MM.1S (cell line): ENCODE results near the gene CCDC85B.

Experiments used
- DNase-seq: peaks from one replicate; pipeline ENCODE4 v3.0.0-alpha.2; 2015
- H2AFZ ChIP-seq: fragments of 300-600 bp; sonication (generic); 2 replicates; pipeline ENCODE4 v1.6.0; 2016; ENCODE audit warnings: antibody characterized with exemption, low read length
- H3F3A ChIP-seq: fragments of 300-600 bp; sonication (generic); 2 replicates; pipeline ENCODE4 v1.6.1; 2016; ENCODE audit warnings: mild to moderate bottlenecking, antibody characterized with exemption, low read length, moderate library complexity, mixed read lengths; ENCODE audit not compliant: insufficient read depth
- H3K27ac ChIP-seq: fragments of 300-600 bp; sonication (generic); 2 replicates; pipeline ENCODE4 v1.5.1; 2016; ENCODE audit warnings: mild to moderate bottlenecking, low read length
- H3K27me3 ChIP-seq: fragments of 300-600 bp; sonication (generic); replicated peaks from 2 replicates; pipeline ENCODE4 v1.6.0; 2016; ENCODE audit warnings: low read length; ENCODE audit not compliant: insufficient read depth
- H3K36me3 ChIP-seq: fragments of 300-600 bp; sonication (generic); replicated peaks from 2 replicates; pipeline ENCODE4 v1.6.1; 2016; ENCODE audit warnings: mild to moderate bottlenecking, low read length, mixed read lengths; ENCODE audit not compliant: insufficient read depth
- H3K4me1 ChIP-seq: fragments of 300-600 bp; sonication (generic); 2 replicates; pipeline ENCODE4 v1.6.1; 2016; ENCODE audit warnings: low read length, mixed read lengths
- H3K4me2 ChIP-seq: fragments of 300-600 bp; sonication (generic); 2 replicates; pipeline ENCODE4 v1.6.0; 2016; ENCODE audit warnings: low read depth, low read length
- H3K4me3 ChIP-seq: fragments of 300-600 bp; sonication (generic); 2 replicates; pipeline ENCODE4 v1.5.1; 2016; ENCODE audit warnings: low read length, mixed read lengths
- H3K79me2 ChIP-seq: fragments of 300-600 bp; sonication (generic); 2 replicates; pipeline ENCODE4 v1.6.1; 2016; ENCODE audit warnings: mixed run types, low read length, mixed read lengths
- H3K9ac ChIP-seq: fragments of 300-600 bp; sonication (generic); 2 replicates; pipeline ENCODE4 v1.6.1; 2016; ENCODE audit warnings: low read length, mixed read lengths
- H3K9me2 ChIP-seq: fragments of 300-600 bp; sonication (generic); replicated peaks from 2 replicates; pipeline ENCODE4 v1.6.1; 2016; ENCODE audit warnings: mild to moderate bottlenecking, low read length, mixed read lengths; ENCODE audit not compliant: insufficient read depth
- H3K9me3 ChIP-seq: fragments of 300-600 bp; sonication (generic); replicated peaks from 2 replicates; pipeline ENCODE4 v1.6.1; 2016; ENCODE audit warnings: mild to moderate bottlenecking, low read length, mixed read lengths; ENCODE audit not compliant: insufficient read depth
- H4K20me1 ChIP-seq: fragments of 300-600 bp; sonication (generic); 2 replicates; pipeline ENCODE4 v1.6.1; 2016; ENCODE audit warnings: mild to moderate bottlenecking, low read length, moderate library complexity, mixed read lengths; ENCODE audit not compliant: insufficient read depth
- CTCF ChIP-seq: fragments of 300-600 bp; sonication (generic); IDR thresholded peaks from 2 replicates; pipeline ENCODE4 v1.5.1; 2016; ENCODE audit warnings: antibody characterized with exemption, low read length, mixed read lengths
- EZH2 ChIP-seq: fragments of 300-600 bp; sonication (generic); optimal IDR thresholded peaks from 2 replicates; pipeline ENCODE3; 2017; ENCODE audit warnings: low read depth, mild to moderate bottlenecking, antibody characterized with exemption, low read length, mixed read lengths
- EZH2phosphoT487 ChIP-seq: fragments of 300-600 bp; sonication (generic); IDR thresholded peaks from 2 replicates; pipeline ENCODE4 v1.6.1; 2018; ENCODE audit warnings: antibody characterized with exemption, low read length

Gene CCDC85B

GRCh38 chr11:65869643-65870306, 20.7 kb upstream of the CCDC85B start:
- no peak for DNase-seq
- Histone ChIP-seq H3K4me3 (no peak overlapping the region), H3K79me2 (no peaks in the 10 kb centered on the region), H3F3A (no peaks in the 10 kb centered on the region; the same call in 1 of the 2 replicates), H3K9me3 (no peaks in the 10 kb centered on the region), H3K9me2 (no peaks in the 10 kb centered on the region), H3K36me3 (no peaks in the 10 kb centered on the region; the same call in 1 of the 2 replicates), H3K4me2 (no peak overlapping the region), H4K20me1 (no peaks in the 10 kb centered on the region), H2AFZ (no peak overlapping the region), H3K27ac (no peak overlapping the region), H3K4me1 (0 out of 2 replicates have a peak, but pooled peaks cover 4% of the 10 kb centered on the region), H3K27me3 (no peaks in the 10 kb centered on the region), H3K9ac (no peak overlapping the region)
- TF ChIP-seq EZH2phosphoT487 (no peak), EZH2 (no peak)

DNA sequence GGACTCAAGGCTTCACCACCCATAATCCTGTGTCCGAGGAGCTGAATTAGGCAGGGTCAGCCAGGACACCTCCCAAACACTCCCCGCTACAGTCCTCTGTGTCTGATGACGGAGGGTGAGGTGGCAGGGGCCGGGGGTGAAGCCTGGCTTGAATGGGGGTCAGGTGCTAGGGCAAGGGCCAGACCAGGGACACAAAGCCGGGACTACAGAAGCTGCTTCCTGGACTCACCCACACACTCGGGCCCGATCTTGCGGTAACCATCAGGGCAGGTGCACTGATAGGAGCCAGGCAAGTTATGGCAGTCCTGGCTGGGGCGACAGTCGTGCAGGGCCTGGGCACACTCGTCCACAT, 20.2 kb upstream of the CCDC85B start:
- Histone ChIP-seq H3K9me3 (no peaks in the 10 kb centered on the region), H3K4me3 (no peak overlapping the region), H3K9ac (no peak overlapping the region), H3F3A (no peaks in the 10 kb centered on the region; the same call in 1 of the 2 replicates), H3K27me3 (no peaks in the 10 kb centered on the region), H2AFZ (no peak overlapping the region), H3K79me2 (no peaks in the 10 kb centered on the region), H3K4me1 (0 out of 2 replicates have a peak, but pooled peaks cover 4% of the 10 kb centered on the region), H3K36me3 (no peaks in the 10 kb centered on the region), H3K4me2 (no peak overlapping the region), H3K27ac (no peak overlapping the region), H4K20me1 (no peaks in the 10 kb centered on the region), H3K9me2 (no peaks in the 10 kb centered on the region)
- TF ChIP-seq EZH2phosphoT487 = no peak
- TF ChIP-seq CTCF = no peak
- TF ChIP-seq EZH2 = no peak
- DNase-seq = no peak

DNA sequence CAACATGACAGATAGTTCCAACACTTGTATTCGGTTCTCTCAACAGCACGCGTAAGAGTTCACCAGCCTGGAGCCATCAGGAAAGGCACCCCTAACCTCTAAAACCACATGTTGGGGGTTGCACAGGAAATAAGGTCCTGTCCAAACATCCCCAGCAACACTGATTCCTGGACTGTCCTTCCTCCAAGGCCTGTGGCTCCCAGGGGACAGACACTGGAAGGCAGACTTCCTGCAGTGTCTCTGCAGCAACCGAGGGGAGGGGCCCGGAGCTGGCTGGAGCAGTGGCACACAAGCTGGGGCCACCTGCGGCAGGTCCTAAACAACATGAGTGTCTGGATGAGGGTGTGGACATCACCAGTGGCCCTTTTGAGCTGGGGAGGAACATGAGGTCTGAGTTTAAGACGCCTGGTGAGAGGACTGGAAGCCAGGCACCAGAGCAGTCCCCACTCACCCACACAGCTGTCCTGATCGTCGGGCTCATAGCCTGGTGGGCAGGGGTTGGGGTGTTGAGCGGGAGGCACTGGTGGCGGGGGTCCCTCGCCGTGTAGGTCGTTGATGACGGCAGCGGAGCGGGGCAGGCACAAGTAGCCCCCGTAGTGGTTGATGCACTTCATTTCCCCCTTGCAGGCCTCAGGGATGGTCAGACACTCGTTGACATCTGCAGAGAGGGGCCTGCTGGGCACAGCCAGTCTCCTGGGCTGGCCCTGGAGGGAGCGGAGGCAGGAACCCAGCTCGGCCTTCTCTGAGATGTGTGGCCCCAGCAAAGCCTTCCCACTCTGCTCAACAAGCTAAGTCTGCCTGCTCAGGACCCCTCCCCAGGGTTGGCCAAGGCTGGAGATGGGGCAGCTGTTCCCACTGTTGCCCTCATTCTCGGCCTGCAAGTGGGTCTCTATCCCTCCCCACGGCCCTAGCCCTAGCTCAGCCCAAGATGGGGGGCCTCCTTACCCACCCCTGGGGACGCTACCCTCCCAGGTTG, 19.5 kb upstream of the CCDC85B start:
- DNase-seq = peak; percentile 3
- Histone ChIP-seq H3K9me3 (no peaks in the 10 kb centered on the region), H3F3A (no peaks in the 10 kb centered on the region; the same call in 1 of the 2 replicates), H3K4me2 (no peak overlapping the region), H3K36me3 (no peaks in the 10 kb centered on the region), H3K4me1 (0 out of 2 replicates have a peak, but pooled peaks cover 4% of the 10 kb centered on the region), H3K27ac (no peak overlapping the region), H3K9ac (no peak overlapping the region), H3K27me3 (no peaks in the 10 kb centered on the region), H3K4me3 (no peak overlapping the region), H2AFZ (no peak overlapping the region), H3K79me2 (no peaks in the 10 kb centered on the region), H3K9me2 (no peaks in the 10 kb centered on the region), H4K20me1 (no peaks in the 10 kb centered on the region)
- TF ChIP-seq CTCF (no peak), EZH2phosphoT487 (no peak), EZH2 (no peak)
